Body of pancreas (tissue), 4 donors: Measurements from ENCODE around the gene RRAGD.

Experiments
- CTCF ChIP-seq, 7 experiments: fragments of 450-650 bp in 4 of 7; fragments of 200-600 bp in 3 of 7; sonication (generic) in 3 of 7; IDR thresholded peaks; one replicate each; pipeline ENCODE4 v1.5.1; 2016 to 2019; ENCODE audit warnings: antibody characterized with exemption in 7 of 7
- POLR2A ChIP-seq, 3 donors: fragments of 450-650 bp; IDR thresholded peaks; one replicate each; pipeline ENCODE4 v1.6.1; 2016; ENCODE audit warnings: antibody characterized with exemption in 3 of 3, mild to moderate bottlenecking in 2 of 3

GRCh38 chr6:89400050-89400449 lies 12.0 kb downstream of the RRAGD start:
- TF ChIP-seq CTCF (IDR thresholded peaks at IDR 0.05) (no peak), POLR2A (IDR thresholded peaks at IDR 0.05) (no peak)
